C1 segment of cervical spinal cord (tissue), 14 donors: Measurements from ENCODE around the gene OST4.
A peak's percentile ranks its signal among the peaks of the same experiment; 100 is the strongest.
"Not testable (repeated sequence)": the region's sequence is repeated elsewhere in the genome, so short reads cannot be mapped to it uniquely, and the experiment has no call there.

Experiments
- DNase-seq, 14 donors: peaks; one replicate each; lab custom pipeline; 2025; lab: John Stamatoyannopoulos, UW

OST4 gene

GRCh38 chr2:27071277-27071989 is at the start of gene OST4:
Gene OST4 (minus strand): TSS chr2:27071654.
- DNase-seq: peak; percentile 38 to 96 (median 90)

GRCh38 chr2:27119330-27119670 is 47.8 kb upstream of the OST4 start:
- DNase-seq: not testable (repeated sequence)

- peak in 2 of 14 donors; percentile 15 to 60 for DNase-seq
Measured at GRCh38 chr2:27118525-27119329, 47.3 kb upstream of the OST4 start, which contains the start of gene CGREF1. Gene CGREF1 (minus strand): TSS chr2:27119128. CDS start chr2:27104366, 14,762 bp downstream.

GRCh38 chr2:27117995-27118524 is 46.6 kb upstream of the OST4 start:
- peak in 1 of 14 donors; percentile 68 for DNase-seq

GRCh38 chr2:27115519-27115918 is 44.1 kb upstream of the OST4 start:
- DNase-seq: no peak

- DNase-seq: not testable (repeated sequence)
Measured at GRCh38 chr2:27111392-27112078, 40.1 kb upstream of the OST4 start.

- not testable (repeated sequence) for DNase-seq
Measured at GRCh38 chr2:27110603-27111352, 39.3 kb upstream of the OST4 start.

- no peak for DNase-seq
Measured at GRCh38 chr2:27109083-27109482, 37.6 kb upstream of the OST4 start.

- DNase-seq: no peak
Measured at GRCh38 chr2:27108221-27108620, 36.8 kb upstream of the OST4 start.

- DNase-seq: no peak
Measured at GRCh38 chr2:27105981-27106380, 34.5 kb upstream of the OST4 start.

- DNase-seq: no peak
Measured at GRCh38 chr2:27102329-27102728, 30.9 kb upstream of the OST4 start.

- DNase-seq: no peak
Measured at GRCh38 chr2:27100036-27100435, 28.6 kb upstream of the OST4 start.

GRCh38 chr2:27099334-27099955 is 28.0 kb upstream of the OST4 start:
- no peak for DNase-seq

- DNase-seq: no peak
Measured at GRCh38 chr2:27097341-27097740, 25.9 kb upstream of the OST4 start.

GRCh38 chr2:27096748-27097297 is 25.4 kb upstream of the OST4 start:
- DNase-seq: no peak

- DNase-seq: peak in 12 of 14 donors; percentile 23 to 73 (median 53)
Measured at GRCh38 chr2:27095745-27096651, 24.5 kb upstream of the OST4 start.

- DNase-seq: no peak
Measured at GRCh38 chr2:27095427-27095744, 23.9 kb upstream of the OST4 start.

GRCh38 chr2:27094353-27094984 is 23.0 kb upstream of the OST4 start:
- no peak for DNase-seq
